HepG2 (cell line): ENCODE data around the gene STK32A.

Experiments
- POLR2A ChIP-seq, 2 experiments: IDR thresholded peaks; 2 replicates each; pipeline ENCODE4 v1.6.1; 2011; ENCODE audit warnings: low read depth in 2 of 2, low read length in 2 of 2, mild to moderate bottlenecking in 1 of 2, moderate library complexity in 1 of 2; ENCODE audit not compliant: insufficient read depth in 1 of 2
- ZFY ChIP-seq: sonication (generic); formaldehyde crosslinking; IDR thresholded peaks from 2 replicates; pipeline ENCODE4 v1.4.0; 2020; ENCODE audit warnings: missing genetic modification reagents
- ZNF776 ChIP-seq: sonication (generic); formaldehyde crosslinking; IDR thresholded peaks from 2 replicates; pipeline ENCODE4 v1.4.0; 2020; ENCODE audit warnings: mild to moderate bottlenecking, missing genetic modification reagents

DNA sequence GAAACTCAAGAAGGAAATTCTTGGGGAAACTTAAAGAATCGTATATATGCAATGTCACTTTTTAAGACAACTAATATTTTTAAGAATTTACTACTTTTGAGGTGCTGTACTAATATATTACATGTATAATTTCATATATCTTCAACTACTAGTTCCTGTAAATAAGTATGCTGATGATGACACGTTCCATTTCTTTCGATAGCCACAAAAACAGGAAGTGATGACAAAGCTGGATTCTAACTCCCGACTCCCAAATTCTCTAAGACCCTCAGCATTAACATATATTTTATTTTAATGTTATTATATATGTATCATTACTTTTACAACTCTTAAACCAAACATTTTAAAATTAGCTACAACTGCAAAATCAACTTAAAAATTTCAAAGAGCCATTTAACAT lies 74.8 kb downstream of the STK32A start:
- TF ChIP-seq ZFY (no peak), ZNF776 (CRISPR knock-in tag) (no peak), POLR2A (IDR thresholded peaks at IDR 0.05; ENCODE audit: insufficient read depth in 1 of 2, low read depth in 2 of 2, low read length in 2 of 2) (no peak)
